ENCODE data around the gene MDP1. TPM values are rescaled to one million over a fixed set of nuclear protein-coding genes. Genes with fewer than 3 reads are reported as not detected.

The MDP1 gene
- total and polyA plus RNA-seq, 8 donors, result 9.8 to 19.4 (median 12.4) TPM

- no peak overlapping the region for H3K4me3 ChIP-seq
- no peak overlapping the region for H3K27ac ChIP-seq
- DNase-seq (peak in 1 of 4 donors; percentile 70), ATAC-seq (no peak)
- no peaks in the 10 kb centered on the region for H3K27me3 ChIP-seq
- no peaks in the 10 kb centered on the region for H3K9me3 ChIP-seq
- H3K4me1 ChIP-seq, result peaks cover 6 to 24% of the 10 kb centered on the region in 2 donors
- peaks cover 0 to 81% of the 10 kb centered on the region in 2 donors for H3K36me3 ChIP-seq
- TF ChIP-seq, protein P1, sequence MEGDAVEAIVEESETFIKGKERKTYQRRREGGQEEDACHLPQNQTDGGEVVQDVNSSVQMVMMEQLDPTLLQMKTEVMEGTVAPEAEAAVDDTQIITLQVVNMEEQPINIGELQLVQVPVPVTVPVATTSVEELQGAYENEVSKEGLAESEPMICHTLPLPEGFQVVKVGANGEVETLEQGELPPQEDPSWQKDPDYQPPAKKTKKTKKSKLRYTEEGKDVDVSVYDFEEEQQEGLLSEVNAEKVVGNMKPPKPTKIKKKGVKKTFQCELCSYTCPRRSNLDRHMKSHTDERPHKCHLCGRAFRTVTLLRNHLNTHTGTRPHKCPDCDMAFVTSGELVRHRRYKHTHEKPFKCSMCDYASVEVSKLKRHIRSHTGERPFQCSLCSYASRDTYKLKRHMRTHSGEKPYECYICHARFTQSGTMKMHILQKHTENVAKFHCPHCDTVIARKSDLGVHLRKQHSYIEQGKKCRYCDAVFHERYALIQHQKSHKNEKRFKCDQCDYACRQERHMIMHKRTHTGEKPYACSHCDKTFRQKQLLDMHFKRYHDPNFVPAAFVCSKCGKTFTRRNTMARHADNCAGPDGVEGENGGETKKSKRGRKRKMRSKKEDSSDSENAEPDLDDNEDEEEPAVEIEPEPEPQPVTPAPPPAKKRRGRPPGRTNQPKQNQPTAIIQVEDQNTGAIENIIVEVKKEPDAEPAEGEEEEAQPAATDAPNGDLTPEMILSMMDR (IDR thresholded peaks at IDR 0.05), result no peak
- intact Hi-C loops (cut with DNase I), result no loop called here
Observed at GRCh38 chr14:24184104-24184970, 31.5 kb downstream of the MDP1 start.

DNA sequence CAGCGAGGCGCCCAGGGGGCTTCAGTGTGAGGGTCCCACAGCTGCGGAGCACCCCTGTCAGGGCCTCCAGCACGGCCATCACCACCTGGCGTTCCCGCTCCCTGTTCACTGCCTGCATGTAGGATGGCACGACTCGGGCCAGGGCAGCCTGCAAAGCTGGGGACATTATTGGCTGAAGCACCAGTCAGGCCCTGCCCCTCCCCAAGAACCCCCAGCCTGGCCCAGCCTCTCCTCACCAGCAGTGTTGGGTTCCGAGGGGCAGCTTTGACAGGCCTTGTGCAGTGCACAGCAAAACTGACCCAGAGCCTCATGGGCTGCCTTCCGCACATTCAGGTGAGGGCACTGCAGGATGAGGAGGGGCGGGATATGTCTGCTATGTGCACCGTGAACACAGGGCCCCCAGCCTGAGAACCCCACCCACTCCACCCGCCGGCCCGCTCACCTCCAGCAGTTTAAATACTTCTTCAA, 32.8 kb downstream of the MDP1 start:
- peaks cover 0 to 94% of the 10 kb centered on the region in 2 donors for H3K36me3 ChIP-seq
- no peak overlapping the region for H3K27ac ChIP-seq
- no peaks in the 10 kb centered on the region for H3K9me3 ChIP-seq
- no peaks in the 10 kb centered on the region for H3K27me3 ChIP-seq
- H3K4me1 ChIP-seq, result peaks cover 5 to 12% of the 10 kb centered on the region in 2 donors
- DNase-seq (peak in 1 of 4 donors; percentile 72), ATAC-seq (no peak)
- intact Hi-C loops (cut with DNase I), result no loop called here
- no peak overlapping the region for H3K4me3 ChIP-seq
- TF ChIP-seq, protein P1 (IDR thresholded peaks at IDR 0.05), result no peak

- intact Hi-C loops (cut with DNase I), result no loop called here
- TF ChIP-seq, protein P1 (IDR thresholded peaks at IDR 0.05), result no peak
- DNase-seq (peak in 1 of 4 donors; percentile 73), ATAC-seq (no peak)
- H3K9me3 ChIP-seq, result no peaks in the 10 kb centered on the region
- no peak overlapping the region for H3K27ac ChIP-seq
- no peaks in the 10 kb centered on the region for H3K27me3 ChIP-seq
- no peak overlapping the region for H3K4me3 ChIP-seq
- H3K36me3 ChIP-seq, result peaks cover 0 to 100% of the 10 kb centered on the region in 2 donors
- peaks cover 0 to 5% of the 10 kb centered on the region in 2 donors for H3K4me1 ChIP-seq
Observed at GRCh38 chr14:24182110-24182882, 33.6 kb downstream of the MDP1 start.

- peak in 1 of 4 donors; percentile 63 for DNase-seq
- Histone ChIP-seq H3K36me3 (peaks cover 0 to 100% of the 10 kb centered on the region in 2 donors), H3K4me1 (no peaks in the 10 kb centered on the region), H3K9me3 (no peaks in the 10 kb centered on the region), H3K4me3 (no peak overlapping the region), H3K27ac (no peak overlapping the region), H3K27me3 (no peaks in the 10 kb centered on the region)
- intact Hi-C loops (cut with DNase I), result no loop called here
- no peak for ATAC-seq
- TF ChIP-seq, protein P1 (IDR thresholded peaks at IDR 0.05), result no peak
Observed at GRCh38 chr14:24181371-24182077, 34.3 kb downstream of the MDP1 start.
